ENCODE measurements around the gene PLXNA4. TPM values are rescaled to one million over a fixed set of nuclear protein-coding genes. Genes with fewer than 3 reads are reported as not detected.

PLXNA4 gene
- total and polyA plus RNA-seq, 4 donors: 0.63 to 4.6 (median 2.1) TPM

- Histone ChIP-seq H3K9me3 (ENCODE audit: control insufficient read depth in 4 of 4, insufficient read depth in 3 of 4, low read length in 3 of 4) (peaks cover 0 to 16% (median 3%) of the 10 kb centered on the region in 4 donors), H3K27ac (ENCODE audit: low read depth in 1 of 2, low read length in 1 of 2) (no peak overlapping the region), H3K9ac (ENCODE audit: insufficient read depth in 1 of 2, low read length in 2 of 2) (no peak overlapping the region), H3K4me1 (ENCODE audit: control insufficient read depth in 5 of 5, insufficient read depth in 5 of 5, low read length in 5 of 5) (no peaks in the 10 kb centered on the region), H3K4me3 (no peak overlapping the region), H3K27me3 (ENCODE audit: control insufficient read depth in 3 of 3, insufficient read depth in 3 of 3, low read length in 2 of 3) (no peaks in the 10 kb centered on the region), H3K36me3 (ENCODE audit: control insufficient read depth in 4 of 4, insufficient read depth in 4 of 4, low read length in 4 of 4) (no peaks in the 10 kb centered on the region)
- DNase-seq (no peak), ATAC-seq (ENCODE audit: insufficient read depth, low FRiP score) (no peak)
- no peak for TF ChIP-seq CTCF (IDR thresholded peaks at IDR 0.05; ENCODE audit: control extremely low read depth, extremely low read depth)
- 81 to 89% methylated on average over 1 of the region's 1 CpG for WGBS, 2 donors
Observed at GRCh38 chr7:132546366-132547127, 29.7 kb downstream of the PLXNA4 start.

GRCh38 chr7:132545756-132546155, 30.5 kb downstream of the PLXNA4 start:
- no peak overlapping the region for H3K4me3 ChIP-seq
- H3K27me3 ChIP-seq (ENCODE audit: control insufficient read depth in 3 of 3, insufficient read depth in 3 of 3, low read length in 2 of 3): no peaks in the 10 kb centered on the region
- ATAC-seq (ENCODE audit: insufficient read depth, low FRiP score) (no peak), DNase-seq (no peak)
- WGBS, 2 donors: 88 to 94% methylated on average over 1 of the region's 1 CpG
- H3K9ac ChIP-seq (ENCODE audit: insufficient read depth in 1 of 2, low read length in 2 of 2): no peak overlapping the region
- H3K4me1 ChIP-seq (ENCODE audit: control insufficient read depth in 5 of 5, insufficient read depth in 5 of 5, low read length in 5 of 5): no peaks in the 10 kb centered on the region
- no peak for TF ChIP-seq CTCF (IDR thresholded peaks at IDR 0.05; ENCODE audit: control extremely low read depth, extremely low read depth)
- peaks cover 0 to 9% (median 2%) of the 10 kb centered on the region in 4 donors for H3K9me3 ChIP-seq (ENCODE audit: control insufficient read depth in 4 of 4, insufficient read depth in 3 of 4, low read length in 3 of 4)
- no peak overlapping the region for H3K27ac ChIP-seq (ENCODE audit: low read depth in 1 of 2, low read length in 1 of 2)
- H3K36me3 ChIP-seq (ENCODE audit: control insufficient read depth in 4 of 4, insufficient read depth in 4 of 4, low read length in 4 of 4): no peaks in the 10 kb centered on the region

- DNase-seq: no peak
- no peak for TF ChIP-seq CTCF (IDR thresholded peaks at IDR 0.05; ENCODE audit: control extremely low read depth, extremely low read depth)
- Histone ChIP-seq H3K27me3 (ENCODE audit: control insufficient read depth in 3 of 3, insufficient read depth in 3 of 3, low read length in 2 of 3) (peaks cover 0 to 3% (median 0%) of the 10 kb centered on the region in 3 donors), H3K36me3 (ENCODE audit: control insufficient read depth in 4 of 4, insufficient read depth in 4 of 4, low read length in 4 of 4) (no peaks in the 10 kb centered on the region), H3K27ac (ENCODE audit: low read depth in 1 of 2, low read length in 1 of 2) (no peak overlapping the region), H3K9ac (ENCODE audit: insufficient read depth in 1 of 2, low read length in 2 of 2) (no peak overlapping the region), H3K4me1 (ENCODE audit: control insufficient read depth in 5 of 5, insufficient read depth in 5 of 5, low read length in 5 of 5) (no peaks in the 10 kb centered on the region), H3K4me3 (no peak overlapping the region), H3K9me3 (ENCODE audit: control insufficient read depth in 4 of 4, insufficient read depth in 3 of 4, low read length in 3 of 4) (peaks cover 0 to 4% (median 0%) of the 10 kb centered on the region in 4 donors)
- ATAC-seq (ENCODE audit: insufficient read depth, low FRiP score): no peak
- 78 to 93% methylated on average over 1 of the region's 1 CpG for WGBS, 2 donors
Observed at GRCh38 chr7:132544999-132545398, 31.3 kb downstream of the PLXNA4 start.
